Kidney (tissue), 14 donors: ENCODE data around the gene MACROD2. TPM values are rescaled to one million over a fixed set of nuclear protein-coding genes. Genes with fewer than 3 reads are reported as not detected.

Source experiments
- DNase-seq, 5 donors: peaks; one replicate each; pipeline ENCODE4 v3.0.0-alpha.2; 2013 to 2020
- FAIRE-seq: peaks from 2 replicates; lab custom pipeline; 2012; peaks lifted over from hg19 to GRCh38; lab: Jason Lieb, UNC
- H3K27ac ChIP-seq, 2 donors: one replicate each; pipeline ENCODE4 v1.7.0; 2013; ENCODE audit warnings: low read depth in 2 of 2, low read length in 2 of 2, inconsistent platforms in 1 of 2
- H3K27me3 ChIP-seq: one replicate; pipeline ENCODE4 v1.7.1; 2013; ENCODE audit warnings: low read length, inconsistent platforms; ENCODE audit not compliant: control insufficient read depth, insufficient read depth
- H3K36me3 ChIP-seq, 3 donors: one replicate each; pipeline versions ENCODE4 v1.7.0 to v1.7.1; 2013; ENCODE audit warnings: low read length in 3 of 3, control low read depth in 1 of 3, inconsistent platforms in 1 of 3; ENCODE audit not compliant: insufficient read depth in 3 of 3, control insufficient read depth in 2 of 3
- H3K4me1 ChIP-seq, 3 donors: one replicate each; pipeline versions ENCODE4 v1.7.0 to v1.7.1; 2013; ENCODE audit warnings: low read length in 3 of 3, inconsistent platforms in 1 of 3, low read depth in 1 of 3; ENCODE audit not compliant: control insufficient read depth in 2 of 3, insufficient read depth in 2 of 3
- H3K4me3 ChIP-seq, 3 donors: one replicate each; pipeline versions ENCODE4 v1.7.0 to v1.8.1; 2013; ENCODE audit warnings: low read length in 3 of 3, control low read depth in 1 of 3, inconsistent platforms in 1 of 3
- H3K9ac ChIP-seq, 3 donors: one replicate each; pipeline versions ENCODE4 v1.7.0 to v1.7.1; 2013; ENCODE audit warnings: low read length in 3 of 3, control low read depth in 1 of 3, inconsistent platforms in 1 of 3
- H3K9me3 ChIP-seq, 3 donors: one replicate each; pipeline versions ENCODE4 v1.7.0 to v1.7.1; 2013; ENCODE audit warnings: low read length in 3 of 3, control low read depth in 1 of 3, inconsistent platforms in 1 of 3; ENCODE audit not compliant: control insufficient read depth in 2 of 3, insufficient read depth in 1 of 3
- intact Hi-C: fragments of 100-400 bp; cut with DNase I; formaldehyde crosslinking; loops from one replicate; pipeline ENCODE4 v1.11.1; 2022
- polyA plus RNA-seq: library from polyadenylated mRNA; stranded (reverse); fragments of 350-450 nt; fragmentation: Illumina TruSeq; extraction: RNeasy Lipid Tissue Mini Kit (QIAGEN cat#74804); gene quantifications from one replicate; pipeline ENCODE4 v1.2.3, GENCODE V29; 2014; ENCODE audit warnings: low read depth, low replicate concordance; ENCODE audit not compliant: insufficient read depth
- total RNA-seq: library from RNA; stranded (reverse); fragmentation: NEBNext Ultra II Directional; extraction: Animal tissue kit (Norgen Biotek cat#: 25700); gene quantifications from one replicate; pipeline ENCODE4 v1.2.1, GENCODE V29; 2021
- TF ChIP-seq, protein P1 (sequence below): IDR thresholded peaks from 3 replicates; pipeline ENCODE4 v1.5.1; 2012; ENCODE audit warnings: mild to moderate bottlenecking, moderate library complexity, borderline replicate concordance; ENCODE audit not compliant: insufficient read depth; ENCODE audit errors: extremely low read depth
- donor health status: control.
- donor health status: control.
- donor health status: control.
- donor health status: control.
- donor health status: control.
- donor health status: DM: yes; HTN: yes; CAD: no.
- donor health status: Normal renal cell carcinoma (clear cell type).

Gene MACROD2
- total and polyA plus RNA-seq, 2 donors from 2014 or later, result 3.0 to 10.0 TPM

DNA sequence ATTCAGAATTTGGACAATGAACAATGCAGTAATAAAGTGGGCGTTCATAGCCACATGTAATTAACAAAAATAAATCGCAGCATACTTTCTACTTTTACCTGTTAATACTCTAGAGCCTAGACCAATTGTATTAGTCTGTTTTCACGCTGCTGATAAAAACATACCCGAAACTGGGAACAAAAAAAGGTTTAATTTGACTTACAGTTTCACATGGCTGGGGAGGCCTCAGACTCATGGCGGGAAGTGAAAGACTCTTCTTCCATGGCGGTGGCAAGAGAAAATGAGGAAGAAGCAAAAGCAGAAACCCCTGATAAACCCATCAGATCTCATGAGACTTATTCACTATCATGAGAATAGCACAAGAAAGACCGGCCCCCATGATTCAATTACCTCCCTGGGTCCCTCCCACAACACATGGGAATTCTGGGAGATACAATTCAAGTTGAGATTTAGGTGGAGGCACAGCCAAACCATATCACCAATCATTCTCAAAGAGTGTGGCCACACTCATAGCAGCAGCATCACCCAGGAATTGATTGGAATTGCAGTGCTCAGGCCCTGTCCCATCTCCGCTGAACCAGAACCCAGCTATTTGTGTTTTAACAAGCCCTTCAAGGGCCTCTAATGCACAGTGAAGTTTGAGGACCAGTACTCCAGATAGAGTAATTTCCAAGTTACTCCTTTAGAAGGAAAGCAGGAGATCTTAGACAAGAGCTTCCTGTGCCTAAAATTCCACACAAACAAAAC, 1927.9 kb downstream of the MACROD2 start:
- H3K27me3 ChIP-seq, result no peaks in the 10 kb centered on the region
- H3K4me1 ChIP-seq, result no peaks in the 10 kb centered on the region
- H3K27ac ChIP-seq, result no peak overlapping the region
- H3K4me3 ChIP-seq, result no peak overlapping the region
- H3K9ac ChIP-seq, result no peak overlapping the region
- H3K36me3 ChIP-seq, result no peaks in the 10 kb centered on the region
- no peak for FAIRE-seq
- H3K9me3 ChIP-seq, result no peaks in the 10 kb centered on the region
- TF ChIP-seq, protein P1, sequence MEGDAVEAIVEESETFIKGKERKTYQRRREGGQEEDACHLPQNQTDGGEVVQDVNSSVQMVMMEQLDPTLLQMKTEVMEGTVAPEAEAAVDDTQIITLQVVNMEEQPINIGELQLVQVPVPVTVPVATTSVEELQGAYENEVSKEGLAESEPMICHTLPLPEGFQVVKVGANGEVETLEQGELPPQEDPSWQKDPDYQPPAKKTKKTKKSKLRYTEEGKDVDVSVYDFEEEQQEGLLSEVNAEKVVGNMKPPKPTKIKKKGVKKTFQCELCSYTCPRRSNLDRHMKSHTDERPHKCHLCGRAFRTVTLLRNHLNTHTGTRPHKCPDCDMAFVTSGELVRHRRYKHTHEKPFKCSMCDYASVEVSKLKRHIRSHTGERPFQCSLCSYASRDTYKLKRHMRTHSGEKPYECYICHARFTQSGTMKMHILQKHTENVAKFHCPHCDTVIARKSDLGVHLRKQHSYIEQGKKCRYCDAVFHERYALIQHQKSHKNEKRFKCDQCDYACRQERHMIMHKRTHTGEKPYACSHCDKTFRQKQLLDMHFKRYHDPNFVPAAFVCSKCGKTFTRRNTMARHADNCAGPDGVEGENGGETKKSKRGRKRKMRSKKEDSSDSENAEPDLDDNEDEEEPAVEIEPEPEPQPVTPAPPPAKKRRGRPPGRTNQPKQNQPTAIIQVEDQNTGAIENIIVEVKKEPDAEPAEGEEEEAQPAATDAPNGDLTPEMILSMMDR, result no peak
- intact Hi-C loops, result no loop called here
- no peak for DNase-seq

- FAIRE-seq, result no peak
- no peaks in the 10 kb centered on the region for H3K4me1 ChIP-seq
- TF ChIP-seq, protein P1, result no peak
- H3K9me3 ChIP-seq, result no peaks in the 10 kb centered on the region
- H3K4me3 ChIP-seq, result no peak overlapping the region
- DNase-seq, result no peak
- H3K9ac ChIP-seq, result no peak overlapping the region
- H3K36me3 ChIP-seq, result no peaks in the 10 kb centered on the region
- H3K27me3 ChIP-seq, result no peaks in the 10 kb centered on the region
- no peak overlapping the region for H3K27ac ChIP-seq
- intact Hi-C loops, result no loop called here
Observed at GRCh38 chr20:15924556-15924955, 1929.2 kb downstream of the MACROD2 start.

GRCh38 chr20:15925376-15925775, 1930.1 kb downstream of the MACROD2 start:
- H3K27ac ChIP-seq, result no peak overlapping the region
- DNase-seq, result no peak
- FAIRE-seq, result no peak
- H3K9me3 ChIP-seq, result no peaks in the 10 kb centered on the region
- no peaks in the 10 kb centered on the region for H3K36me3 ChIP-seq
- H3K4me1 ChIP-seq, result no peaks in the 10 kb centered on the region
- H3K4me3 ChIP-seq, result no peak overlapping the region
- H3K27me3 ChIP-seq, result no peaks in the 10 kb centered on the region
- TF ChIP-seq, protein P1, result no peak
- intact Hi-C loops, result no loop called here
- H3K9ac ChIP-seq, result no peak overlapping the region
